ENCODE data around the gene USP5. TPM values are rescaled to one million over a fixed set of nuclear protein-coding genes. Genes with fewer than 3 reads are reported as not detected.

The USP5 gene
- total RNA-seq, 1 experiment from 2014 or later, result 158 TPM

GRCh38 chr12:6810758-6811157, 41.2 kb upstream of the USP5 start:
- H3K36me3 Mint-ChIP-seq, result no peaks in the 10 kb centered on the region
- TF ChIP-seq CTCF (IDR thresholded peaks at IDR 0.05) (no peak), PRDM15 (CRISPR knock-in tag; IDR thresholded peaks at IDR 0.05) (0 out of 2 replicates have a peak, but pooled peaks have one; percentile 8), ZNF416 (CRISPR knock-in tag; IDR thresholded peaks at IDR 0.05) (no peak)
- no peak overlapping the region for H3K4me3 Mint-ChIP-seq
- CTCF ChIA-PET, result interaction anchor here (1.0 to 3.0 kb wide), 5 partner anchors 11 to 190 kb away, joined by 3 to 14 read pairs (median 4); partner anchors contain the start of genes GPR162 and PTMS
- peaks cover 18% of the 10 kb centered on the region for H3K4me1 Mint-ChIP-seq
- POLR2A ChIA-PET, result interaction anchor here (0.7 kb wide), 1 partner anchor 19 kb away, joined by 3 read pairs; no protein-coding TSS in a partner anchor
- DNase-seq (ENCODE audit: low spot score), result no peak
- H3K9me3 Mint-ChIP-seq, result no peaks in the 10 kb centered on the region
- peak; percentile 44; the same call in 1 of the 2 replicates for ATAC-seq
- peaks cover 48% of the 10 kb centered on the region for H3K27me3 Mint-ChIP-seq (ENCODE audit: low read depth)
- peak overlapping the region; percentile 36 for H3K27ac Mint-ChIP-seq

- no peaks in the 10 kb centered on the region for H3K36me3 Mint-ChIP-seq
- CTCF ChIA-PET, result interaction anchor here (1.0 to 1.2 kb wide), 3 partner anchors 12 to 193 kb away, joined by 3 to 4 read pairs (median 4); no protein-coding TSS in a partner anchor
- POLR2A ChIA-PET, result interaction anchor here (0.7 kb wide), 1 partner anchor 60 kb away, joined by 6 read pairs; no protein-coding TSS in a partner anchor
These were observed 38.6 kb upstream of the USP5 start for GRCh38 chr12:6813363-6813762.

More at GRCh38 chr12:6813363-6813762, 38.6 kb upstream of the USP5 start:
- TF ChIP-seq PREB (CRISPR knock-in tag; IDR thresholded peaks at IDR 0.05; ENCODE audit: borderline replicate concordance) (no peak), ZSCAN18 (CRISPR knock-in tag; IDR thresholded peaks at IDR 0.05) (no peak), IRF2 (CRISPR knock-in tag; IDR thresholded peaks at IDR 0.05; ENCODE audit: borderline replicate concordance, low read depth) (no peak), ZNF423 (CRISPR knock-in tag; IDR thresholded peaks at IDR 0.05) (no peak), MAX (CRISPR knock-in tag; IDR thresholded peaks at IDR 0.05) (no peak), CDX4 (CRISPR knock-in tag; IDR thresholded peaks at IDR 0.05; ENCODE audit: borderline replicate concordance) (no peak), TEAD4 (CRISPR knock-in tag; IDR thresholded peaks at IDR 0.05) (no peak), HMGXB4 (CRISPR knock-in tag; IDR thresholded peaks at IDR 0.05) (no peak), SOX15 (CRISPR knock-in tag; IDR thresholded peaks at IDR 0.05) (no peak), NFYB (CRISPR knock-in tag; conservative IDR thresholded peaks at IDR 0.05; ENCODE audit: low read depth) (no peak), ATF1 (CRISPR knock-in tag; IDR thresholded peaks at IDR 0.05) (no peak), FOXP4 (CRISPR knock-in tag; IDR thresholded peaks at IDR 0.05) (no peak), ZNF317 (CRISPR knock-in tag; IDR thresholded peaks at IDR 0.05; ENCODE audit: borderline replicate concordance, low read depth) (no peak), ETV6 (CRISPR knock-in tag; IDR thresholded peaks at IDR 0.05) (no peak)
- peaks cover 26% of the 10 kb centered on the region for H3K4me1 Mint-ChIP-seq
- H3K27me3 Mint-ChIP-seq (ENCODE audit: low read depth), result peaks cover 44% of the 10 kb centered on the region
- H3K9me3 Mint-ChIP-seq, result no peaks in the 10 kb centered on the region
- no peak overlapping the region for H3K4me3 Mint-ChIP-seq
- no peak for DNase-seq (ENCODE audit: low spot score)
- no peak overlapping the region for H3K27ac Mint-ChIP-seq
- ATAC-seq, result no peak

All from WTC11 (cell line).